Adrenal gland (tissue), 5 donors: Measurements from ENCODE around the gene CPXM1.

Experiments used
- CTCF ChIP-seq, 6 experiments: fragments of 450-650 bp in 4 of 6; fragments of 200-600 bp in 2 of 6; sonication (generic) in 1 of 6; IDR thresholded peaks; 1 replicate in 5 of 6; 2 replicates in 1 of 6; pipeline versions ENCODE4 v1.5.1 to v1.8.0; 2016 to 2021; ENCODE audit warnings: antibody characterized with exemption in 6 of 6, mild to moderate bottlenecking in 2 of 6, moderate library complexity in 1 of 6
- POLR2A ChIP-seq, 2 donors: fragments of 450-650 bp; IDR thresholded peaks; one replicate each; pipeline ENCODE4 v1.6.1; 2017; ENCODE audit warnings: antibody characterized with exemption in 2 of 2, mild to moderate bottlenecking in 2 of 2, moderate library complexity in 1 of 2
- donor health status: DM: no; HTN: no; CAD: no.

DNA sequence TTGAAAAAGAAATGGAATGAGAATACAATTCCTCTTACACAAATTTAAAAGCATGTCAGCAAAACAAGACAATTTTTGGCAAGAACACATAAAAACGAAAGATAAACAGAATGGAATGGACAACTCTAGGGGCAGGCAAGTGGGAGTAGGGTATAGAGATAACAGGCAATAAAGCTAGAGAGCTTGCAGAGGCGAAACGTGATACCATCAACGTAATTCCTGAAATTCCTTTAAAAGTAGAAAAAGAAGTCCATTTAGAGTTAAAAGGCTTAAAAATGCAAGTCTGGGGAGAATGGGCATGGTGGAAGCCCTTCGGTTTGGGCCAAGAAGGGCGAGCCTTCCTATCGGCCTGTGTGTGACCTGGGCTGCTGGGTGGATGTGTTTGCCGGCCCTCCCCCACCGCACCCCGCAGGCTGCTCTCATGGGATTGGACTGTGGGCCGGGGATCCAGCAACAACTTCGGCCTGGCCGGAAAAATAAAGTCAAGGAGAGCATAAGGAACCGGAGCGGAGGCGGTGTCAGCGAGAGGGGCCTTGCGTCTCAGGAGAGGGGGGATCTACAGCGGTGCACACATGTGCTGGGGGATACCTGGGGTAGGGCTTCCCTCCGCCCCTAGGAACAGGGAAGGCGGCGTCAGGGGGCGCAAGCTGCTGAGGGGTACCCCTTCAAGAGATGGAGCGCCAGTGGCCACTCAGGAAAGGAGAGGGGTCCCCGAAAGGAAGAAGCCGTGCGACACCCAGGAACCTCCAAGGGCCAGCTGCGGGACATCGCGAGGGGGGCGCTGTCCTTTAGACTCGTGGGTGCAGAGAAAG is 19.9 kb upstream of the CPXM1 start:
- TF ChIP-seq POLR2A (IDR thresholded peaks at IDR 0.05) (no peak), CTCF (IDR thresholded peaks at IDR 0.05) (no peak)
